H9 (cell line): ENCODE results near the gene SPEN. TPM values are rescaled to one million over a fixed set of nuclear protein-coding genes. Genes with fewer than 3 reads are reported as not detected.

Source experiments
- DNase-seq: peaks from one replicate; pipeline ENCODE4 v3.0.0-alpha.2; 2017
- H2AFZ ChIP-seq: one replicate; pipeline ENCODE4 v1.6.1; 2013; ENCODE audit warnings: mild to moderate bottlenecking, low read length, control low read depth, moderate library complexity
- H2AK5ac ChIP-seq: 2 replicates; pipeline ENCODE4 v1.6.1; 2013; ENCODE audit warnings: low read length, control low read depth, mixed read lengths; ENCODE audit not compliant: insufficient read length
- H2BK120ac ChIP-seq: one replicate; pipeline ENCODE4 v1.6.1; 2013; ENCODE audit warnings: low read depth, mild to moderate bottlenecking, low read length, control low read depth, inconsistent platforms; ENCODE audit not compliant: poor library complexity, severe bottlenecking
- H2BK12ac ChIP-seq: 2 replicates; pipeline ENCODE4 v1.6.1; 2013; ENCODE audit warnings: low read length, control low read depth, mixed read lengths, low read depth; ENCODE audit not compliant: insufficient read length
- H2BK15ac ChIP-seq: 2 replicates; pipeline ENCODE4 v1.6.1; 2013; ENCODE audit warnings: low read depth, low read length, control low read depth
- H2BK20ac ChIP-seq: one replicate; pipeline ENCODE4 v1.6.1; 2013; ENCODE audit warnings: low read depth, mild to moderate bottlenecking, low read length, control low read depth, inconsistent platforms; ENCODE audit not compliant: poor library complexity, severe bottlenecking
- H2BK5ac ChIP-seq: 2 replicates; pipeline ENCODE4 v1.6.1; 2013; ENCODE audit warnings: low read length, control low read depth, mixed read lengths; ENCODE audit not compliant: insufficient read length
- H3K14ac ChIP-seq: 2 replicates; pipeline ENCODE4 v1.6.1; 2013; ENCODE audit warnings: low read length, control low read depth; ENCODE audit not compliant: insufficient read depth
- H3K18ac ChIP-seq: 2 replicates; pipeline ENCODE4 v1.6.1; 2013; ENCODE audit warnings: low read depth, mild to moderate bottlenecking, mixed read lengths, low read length, control low read depth; ENCODE audit not compliant: insufficient read length
- H3K23ac ChIP-seq: 2 replicates; pipeline ENCODE4 v1.6.1; 2013; ENCODE audit warnings: low read length, control low read depth, mixed read lengths, low read depth; ENCODE audit not compliant: insufficient read length
- H3K23me2 ChIP-seq: 2 replicates; pipeline ENCODE4 v1.6.1; 2013; ENCODE audit warnings: low read depth, mild to moderate bottlenecking, mixed read lengths, low read length, control low read depth; ENCODE audit not compliant: insufficient read length, poor library complexity, severe bottlenecking
- H3K27ac ChIP-seq: 2 replicates; pipeline ENCODE4 v1.5.1; 2013; ENCODE audit warnings: low read length, control low read depth, mixed read lengths, low read depth; ENCODE audit not compliant: insufficient read length
- H3K27me3 ChIP-seq: 2 replicates; pipeline ENCODE4 v1.6.1; 2013; ENCODE audit warnings: low read length, control low read depth, inconsistent platforms; ENCODE audit not compliant: insufficient read depth
- H3K4ac ChIP-seq: 2 replicates; pipeline ENCODE4 v1.6.1; 2013; ENCODE audit warnings: low read depth, mild to moderate bottlenecking, control low read depth, inconsistent platforms, low read length, moderate library complexity
- H3K4me1 ChIP-seq: 2 replicates; pipeline ENCODE4 v1.6.1; 2013; ENCODE audit warnings: low read length, control low read depth, inconsistent platforms; ENCODE audit not compliant: insufficient read depth
- H3K4me2 ChIP-seq: 2 replicates; pipeline ENCODE4 v1.6.1; 2013; ENCODE audit warnings: low read length, control low read depth, mixed read lengths; ENCODE audit not compliant: insufficient read length, insufficient read depth
- H3K56ac ChIP-seq: 2 replicates; pipeline ENCODE4 v1.6.1; 2013; ENCODE audit warnings: low read depth, mild to moderate bottlenecking, mixed read lengths, low read length, control low read depth; ENCODE audit not compliant: insufficient read length
- H3K79me1 ChIP-seq: 2 replicates; pipeline ENCODE4 v1.6.1; 2013; ENCODE audit warnings: low read depth, mild to moderate bottlenecking, moderate library complexity, low read length, control low read depth, inconsistent platforms; ENCODE audit not compliant: insufficient read depth, poor library complexity, severe bottlenecking
- H3K79me2 ChIP-seq: 2 replicates; pipeline ENCODE4 v1.6.1; 2013; ENCODE audit warnings: low read length, control low read depth, inconsistent platforms; ENCODE audit not compliant: insufficient read depth
- H3K9ac ChIP-seq: 2 replicates; pipeline ENCODE4 v1.6.1; 2013; ENCODE audit warnings: low read length, control low read depth, mixed read lengths; ENCODE audit not compliant: insufficient read length; ENCODE audit errors: extremely low read depth
- H3K9me3 ChIP-seq: one replicate; pipeline ENCODE4 v1.6.1; 2013; ENCODE audit warnings: low read depth, low read length, inconsistent platforms; ENCODE audit not compliant: control insufficient read depth
- H3T11ph ChIP-seq: one replicate; pipeline ENCODE4 v1.6.1; 2013; ENCODE audit warnings: mild to moderate bottlenecking, low read length, control low read depth, inconsistent platforms
- H4K20me1 ChIP-seq: one replicate; pipeline ENCODE4 v1.6.1; 2013; ENCODE audit not compliant: control insufficient read depth, insufficient read length, insufficient read depth
- H4K5ac ChIP-seq: 2 replicates; pipeline ENCODE4 v1.6.1; 2013; ENCODE audit warnings: low read depth, mild to moderate bottlenecking, mixed read lengths, low read length, control low read depth; ENCODE audit not compliant: insufficient read length
- H4K8ac ChIP-seq: replicated peaks from 2 replicates; pipeline ENCODE4 v1.6.1; 2013; ENCODE audit warnings: low read length, control low read depth, mixed read lengths, low read depth; ENCODE audit not compliant: insufficient read length
- H4K91ac ChIP-seq: 2 replicates; pipeline ENCODE4 v1.6.1; 2013; ENCODE audit warnings: low read depth, mild to moderate bottlenecking, moderate library complexity, mixed read lengths, low read length, control low read depth; ENCODE audit not compliant: insufficient read length
- H3K27ac Mint-ChIP-seq, 3 experiments: 2 replicates in 2 of 3; 3 replicates in 1 of 3; pipeline ENCODE4 v1.8.0; 2020 to 2021; ENCODE audit warnings: mixed read lengths in 3 of 3, mild to moderate bottlenecking in 1 of 3, moderate library complexity in 1 of 3
- H3K27me3 Mint-ChIP-seq: 2 replicates; pipeline ENCODE4 v1.8.0; 2021; ENCODE audit warnings: low read depth, mild to moderate bottlenecking, moderate library complexity, mixed read lengths
- H3K36me3 Mint-ChIP-seq, 3 experiments: 2 replicates in 2 of 3; 3 replicates in 1 of 3; pipeline ENCODE4 v1.8.0; 2020 to 2021; ENCODE audit warnings: low read depth in 3 of 3, mixed read lengths in 3 of 3; ENCODE audit not compliant: insufficient read depth in 1 of 3
- H3K4me1 Mint-ChIP-seq, 2 experiments: 2 replicates each; pipeline ENCODE4 v1.8.0; 2020; ENCODE audit warnings: mixed read lengths in 2 of 2
- H3K4me3 Mint-ChIP-seq, 2 experiments: 2 replicates in 1 of 2; 3 replicates in 1 of 2; pipeline ENCODE4 v1.8.0; 2020 to 2021; ENCODE audit warnings: mild to moderate bottlenecking in 2 of 2, mixed read lengths in 2 of 2, moderate library complexity in 1 of 2
- H3K9me3 Mint-ChIP-seq, 2 experiments: 2 replicates in 1 of 2; 3 replicates in 1 of 2; pipeline ENCODE4 v1.8.0; 2020; ENCODE audit warnings: mild to moderate bottlenecking in 2 of 2, mixed read lengths in 2 of 2, moderate library complexity in 1 of 2
- WGBS: extraction: QIAGEN DNeasy Blood & Tissue Kit; methylation state at CpG from one replicate; pipeline ENCODE4 v1.1.7; 2013; ENCODE audit warnings: missing lambda C conversion rate, low lambda C conversion rate, mixed read lengths; ENCODE audit not compliant: insufficient read length; ENCODE audit errors: extremely low coverage; 5-methylcytosine and 5-hydroxymethylcytosine counted together
- total RNA-seq: library from RNA; stranded (reverse); gene quantifications from 2 replicates; pipeline ENCODE4 v1.2.1, GENCODE V29; 2021
- TF ChIP-seq, protein P1 (sequence below): fragments of 200-600 bp; sonication (generic); conservative IDR thresholded peaks from 3 replicates; pipeline ENCODE4 v1.8.0; 2021; ENCODE audit warnings: antibody characterized with exemption, mild to moderate bottlenecking

Gene SPEN
- total RNA-seq, 1 experiment from 2014 or later, result 59.6 TPM

GRCh38 chr1:15989776-15990175, 142.3 kb downstream of the SPEN start:
- WGBS, result no CpG with 5 or more reads among the region's 9 CpGs
- Histone ChIP-seq H3K79me1 (no peaks in the 10 kb centered on the region), H4K20me1 (no peaks in the 10 kb centered on the region), H2AK5ac (no peak overlapping the region), H3K9ac (no peak overlapping the region), H3K56ac (no peak overlapping the region), H2BK12ac (no peak overlapping the region), H3T11ph (no peak overlapping the region), H4K91ac (no peak overlapping the region), H3K4me2 (no peak overlapping the region), H3K14ac (no peak overlapping the region), H2AFZ (no peak overlapping the region), H2BK15ac (no peak overlapping the region), H2BK120ac (no peak overlapping the region), H4K5ac (no peak overlapping the region), H3K18ac (no peak overlapping the region), H3K23ac (no peak overlapping the region), H2BK20ac (no peak overlapping the region), H3K23me2 (no peaks in the 10 kb centered on the region), H3K27ac (no peak overlapping the region), H3K79me2 (no peaks in the 10 kb centered on the region), H3K4ac (no peak overlapping the region), H2BK5ac (no peak overlapping the region), H3K27me3 (no peaks in the 10 kb centered on the region), H3K9me3 (no peaks in the 10 kb centered on the region), H3K4me1 (no peaks in the 10 kb centered on the region), H4K8ac (no peak overlapping the region)
- H3K9me3 Mint-ChIP-seq, result no peaks in the 10 kb centered on the region
- H3K4me1 Mint-ChIP-seq, result no peaks in the 10 kb centered on the region
- H3K4me3 Mint-ChIP-seq, result no peak overlapping the region
- TF ChIP-seq, protein P1, sequence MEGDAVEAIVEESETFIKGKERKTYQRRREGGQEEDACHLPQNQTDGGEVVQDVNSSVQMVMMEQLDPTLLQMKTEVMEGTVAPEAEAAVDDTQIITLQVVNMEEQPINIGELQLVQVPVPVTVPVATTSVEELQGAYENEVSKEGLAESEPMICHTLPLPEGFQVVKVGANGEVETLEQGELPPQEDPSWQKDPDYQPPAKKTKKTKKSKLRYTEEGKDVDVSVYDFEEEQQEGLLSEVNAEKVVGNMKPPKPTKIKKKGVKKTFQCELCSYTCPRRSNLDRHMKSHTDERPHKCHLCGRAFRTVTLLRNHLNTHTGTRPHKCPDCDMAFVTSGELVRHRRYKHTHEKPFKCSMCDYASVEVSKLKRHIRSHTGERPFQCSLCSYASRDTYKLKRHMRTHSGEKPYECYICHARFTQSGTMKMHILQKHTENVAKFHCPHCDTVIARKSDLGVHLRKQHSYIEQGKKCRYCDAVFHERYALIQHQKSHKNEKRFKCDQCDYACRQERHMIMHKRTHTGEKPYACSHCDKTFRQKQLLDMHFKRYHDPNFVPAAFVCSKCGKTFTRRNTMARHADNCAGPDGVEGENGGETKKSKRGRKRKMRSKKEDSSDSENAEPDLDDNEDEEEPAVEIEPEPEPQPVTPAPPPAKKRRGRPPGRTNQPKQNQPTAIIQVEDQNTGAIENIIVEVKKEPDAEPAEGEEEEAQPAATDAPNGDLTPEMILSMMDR, result no peak
- no peaks in the 10 kb centered on the region for H3K36me3 Mint-ChIP-seq
- peaks cover 9% of the 10 kb centered on the region for H3K27me3 Mint-ChIP-seq
- no peak for DNase-seq
- no peak overlapping the region for H3K27ac Mint-ChIP-seq

Other genes starting within 250 kb of the SPEN start
- gene DDI2, start 230.2 kb upstream of the SPEN start, total RNA-seq, result 45.0 and 51.0 TPM in 2 replicates
- gene PLEKHM2, start 163.4 kb upstream of the SPEN start, total RNA-seq, result 45.9 and 50.4 TPM in 2 replicates
- 0.94 and 1.5 TPM in 2 replicates for gene SLC25A34, start 111.4 kb upstream of the SPEN start, total RNA-seq
- gene TMEM82, start 105.2 kb upstream of the SPEN start, total RNA-seq, result 1.0 and 1.4 TPM in 2 replicates
- 64.7 and 66.8 TPM in 2 replicates for gene FBLIM1, start 88.9 kb upstream of the SPEN start, total RNA-seq
- 2.0 and 2.6 TPM in 2 replicates for gene UQCRHL, start 40.1 kb upstream of the SPEN start, total RNA-seq
- gene ZBTB17, start 128.4 kb downstream of the SPEN start, total RNA-seq, result 16.5 and 16.7 TPM in 2 replicates
- not detected in 2 replicates for gene SRARP, start 156.5 kb downstream of the SPEN start, total RNA-seq
- not detected in 2 replicates for gene HSPB7, start 170.3 kb downstream of the SPEN start, total RNA-seq
- gene CLCNKA, start 174.3 kb downstream of the SPEN start, total RNA-seq, result 0.37 and 0.98 TPM in 2 replicates
- 1.7 and 1.8 TPM in 2 replicates for gene CLCNKB, start 196.1 kb downstream of the SPEN start, total RNA-seq
- 0.48 and 0.61 TPM in 2 replicates for gene FAM131C, start 225.9 kb downstream of the SPEN start, total RNA-seq